ENCODE results near the gene VSTM4. TPM values are rescaled to one million over a fixed set of nuclear protein-coding genes. Genes with fewer than 3 reads are reported as not detected.
A peak's percentile ranks its signal among the peaks of the same experiment; 100 is the strongest.

VSTM4 gene
- total RNA-seq, 1 donor from 2014 or later, result 0.50 TPM

- TF ChIP-seq, protein P1, sequence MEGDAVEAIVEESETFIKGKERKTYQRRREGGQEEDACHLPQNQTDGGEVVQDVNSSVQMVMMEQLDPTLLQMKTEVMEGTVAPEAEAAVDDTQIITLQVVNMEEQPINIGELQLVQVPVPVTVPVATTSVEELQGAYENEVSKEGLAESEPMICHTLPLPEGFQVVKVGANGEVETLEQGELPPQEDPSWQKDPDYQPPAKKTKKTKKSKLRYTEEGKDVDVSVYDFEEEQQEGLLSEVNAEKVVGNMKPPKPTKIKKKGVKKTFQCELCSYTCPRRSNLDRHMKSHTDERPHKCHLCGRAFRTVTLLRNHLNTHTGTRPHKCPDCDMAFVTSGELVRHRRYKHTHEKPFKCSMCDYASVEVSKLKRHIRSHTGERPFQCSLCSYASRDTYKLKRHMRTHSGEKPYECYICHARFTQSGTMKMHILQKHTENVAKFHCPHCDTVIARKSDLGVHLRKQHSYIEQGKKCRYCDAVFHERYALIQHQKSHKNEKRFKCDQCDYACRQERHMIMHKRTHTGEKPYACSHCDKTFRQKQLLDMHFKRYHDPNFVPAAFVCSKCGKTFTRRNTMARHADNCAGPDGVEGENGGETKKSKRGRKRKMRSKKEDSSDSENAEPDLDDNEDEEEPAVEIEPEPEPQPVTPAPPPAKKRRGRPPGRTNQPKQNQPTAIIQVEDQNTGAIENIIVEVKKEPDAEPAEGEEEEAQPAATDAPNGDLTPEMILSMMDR (IDR thresholded peaks at IDR 0.05; ENCODE audit: insufficient read depth, low read length, poor library complexity, severe bottlenecking), result no peak
- H3K4me3 ChIP-seq (ENCODE audit: low read depth, low read length), result no peak overlapping the region
- H3K36me3 ChIP-seq (ENCODE audit: control insufficient read depth, insufficient read depth, low read length), result no peaks in the 10 kb centered on the region
- peaks cover 4% of the 10 kb centered on the region for H3K27me3 ChIP-seq (ENCODE audit: control insufficient read depth, insufficient read depth, low read length)
- DNase-seq (ENCODE audit: low read depth), result no peak
These were observed 53.1 kb downstream of the VSTM4 start for GRCh38 chr10:49062229-49062628.

GRCh38 chr10:49061667-49062066 lies 53.7 kb downstream of the VSTM4 start:
- TF ChIP-seq, protein P1 (IDR thresholded peaks at IDR 0.05; ENCODE audit: insufficient read depth, low read length, poor library complexity, severe bottlenecking), result no peak
- DNase-seq (ENCODE audit: low read depth), result no peak
- Histone ChIP-seq H3K36me3 (ENCODE audit: control insufficient read depth, insufficient read depth, low read length) (no peaks in the 10 kb centered on the region), H3K27me3 (ENCODE audit: control insufficient read depth, insufficient read depth, low read length) (peaks cover 4% of the 10 kb centered on the region), H3K4me3 (ENCODE audit: low read depth, low read length) (no peak overlapping the region)

DNA sequence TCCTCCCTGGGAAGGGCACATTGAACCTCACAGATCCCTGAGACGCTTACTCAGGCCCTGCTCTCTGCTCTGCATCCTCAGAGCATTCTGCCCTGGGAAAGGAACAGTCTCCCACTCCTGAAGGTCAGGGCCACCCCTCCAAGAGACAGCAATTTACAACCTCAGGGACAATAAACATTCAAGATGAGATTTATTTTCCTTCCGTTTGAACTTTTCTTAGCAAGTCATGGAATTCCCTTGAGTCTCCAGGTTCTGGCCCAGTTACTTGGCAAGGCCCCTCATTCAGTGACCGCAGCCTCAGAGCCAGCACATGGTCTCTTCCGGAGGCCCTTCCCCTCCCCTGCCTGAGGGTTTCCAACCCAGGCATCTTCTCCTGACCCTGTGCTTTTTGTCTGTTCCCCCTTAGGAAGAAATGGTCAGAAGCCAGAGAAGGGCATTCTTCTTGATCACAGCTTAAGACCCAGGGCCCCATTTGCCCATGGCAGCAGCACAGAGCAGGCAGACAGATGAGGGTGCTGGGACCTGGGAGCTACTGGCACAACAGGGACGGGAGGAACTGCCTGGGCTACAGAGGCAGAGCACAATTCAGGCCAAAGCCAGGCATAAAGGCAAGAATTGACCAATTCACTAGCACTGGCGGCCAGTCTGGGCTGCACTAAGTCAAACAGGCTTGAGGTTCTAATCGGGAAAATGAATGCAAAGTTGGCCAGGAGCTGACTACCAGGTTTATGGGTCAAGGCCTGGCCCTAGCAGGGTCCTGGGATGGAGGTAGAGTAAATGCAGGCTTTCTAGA lies 56.7 kb downstream of the VSTM4 start:
- Histone ChIP-seq H3K27me3 (ENCODE audit: control insufficient read depth, insufficient read depth, low read length) (peaks cover 5% of the 10 kb centered on the region), H3K4me3 (ENCODE audit: low read depth, low read length) (no peak overlapping the region), H3K36me3 (ENCODE audit: control insufficient read depth, insufficient read depth, low read length) (no peaks in the 10 kb centered on the region)
- no peak for DNase-seq (ENCODE audit: low read depth)
- TF ChIP-seq, protein P1 (IDR thresholded peaks at IDR 0.05; ENCODE audit: insufficient read depth, low read length, poor library complexity, severe bottlenecking), result no peak

DNA sequence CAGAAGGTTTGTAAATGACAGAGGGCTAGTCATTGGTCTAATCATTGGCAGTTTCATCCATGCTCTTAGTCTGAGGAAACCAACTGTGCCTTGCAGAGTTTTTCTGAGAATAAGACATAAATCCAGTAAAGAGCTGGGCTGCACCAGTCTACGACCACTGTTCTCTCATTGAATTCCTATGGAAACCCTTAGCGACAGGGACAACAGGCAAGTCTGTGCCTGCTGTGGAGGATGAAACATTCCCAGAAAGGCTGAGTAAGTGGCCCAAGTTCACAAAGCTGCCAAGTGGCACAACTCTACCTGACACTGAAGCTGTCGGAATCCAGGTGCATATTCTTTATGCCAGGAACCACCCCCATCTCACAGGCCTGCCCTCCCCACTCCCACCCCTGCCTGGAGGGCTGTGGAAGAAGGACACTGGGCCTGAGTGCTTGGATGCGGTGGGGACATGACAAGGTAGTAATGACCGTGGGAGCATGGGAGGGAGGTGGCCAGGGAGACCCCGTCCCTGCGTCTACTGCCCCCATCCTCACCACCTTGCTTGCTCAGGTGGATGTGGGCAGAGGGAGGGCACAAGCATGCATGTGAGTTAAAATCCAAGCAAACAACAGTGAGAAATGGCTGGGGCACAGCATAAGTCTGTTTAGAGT lies 58.0 kb downstream of the VSTM4 start:
- Histone ChIP-seq H3K4me3 (ENCODE audit: low read depth, low read length) (no peak overlapping the region), H3K36me3 (ENCODE audit: control insufficient read depth, insufficient read depth, low read length) (no peaks in the 10 kb centered on the region), H3K27me3 (ENCODE audit: control insufficient read depth, insufficient read depth, low read length) (peaks cover 6% of the 10 kb centered on the region)
- TF ChIP-seq, protein P1 (IDR thresholded peaks at IDR 0.05; ENCODE audit: insufficient read depth, low read length, poor library complexity, severe bottlenecking), result no peak
- DNase-seq (ENCODE audit: low read depth), result no peak

- Histone ChIP-seq H3K36me3 (ENCODE audit: control insufficient read depth, insufficient read depth, low read length) (no peaks in the 10 kb centered on the region), H3K27me3 (ENCODE audit: control insufficient read depth, insufficient read depth, low read length) (peaks cover 6% of the 10 kb centered on the region), H3K4me3 (ENCODE audit: low read depth, low read length) (no peak overlapping the region)
- TF ChIP-seq, protein P1 (IDR thresholded peaks at IDR 0.05; ENCODE audit: insufficient read depth, low read length, poor library complexity, severe bottlenecking), result peak; percentile 8
- peak; percentile 12 for DNase-seq (ENCODE audit: low read depth)
These were observed 59.0 kb downstream of the VSTM4 start for GRCh38 chr10:49056356-49056755.
